ENCODE measurements around the gene OGDHL. TPM values are rescaled to one million over a fixed set of nuclear protein-coding genes. Genes with fewer than 3 reads are reported as not detected.

Gene OGDHL
- total and polyA plus RNA-seq, 2 experiments from 2014 or later, result not detected

DNA sequence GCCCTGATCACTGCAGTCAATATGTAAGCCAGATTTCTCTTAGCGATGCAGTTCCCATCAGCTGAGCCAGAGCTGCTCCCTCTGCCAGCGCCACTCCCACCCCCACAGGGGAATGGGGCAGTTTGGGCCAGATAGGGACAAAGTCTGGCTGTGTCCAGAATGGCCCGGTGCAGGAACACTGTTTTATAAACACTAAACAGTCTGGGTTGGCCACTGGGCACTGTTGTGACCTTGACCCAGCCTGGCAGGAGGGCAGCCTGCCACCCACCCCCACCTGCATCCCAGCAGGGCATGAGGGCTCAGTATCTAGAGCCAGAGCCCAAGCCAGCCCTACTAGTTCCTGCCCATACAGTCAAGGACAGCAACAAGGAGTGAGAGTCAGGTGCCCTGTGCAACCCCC, 1.3 kb downstream of the OGDHL start:
- Histone ChIP-seq H3K4me1 (ENCODE audit: insufficient read depth) (no peaks in the 10 kb centered on the region), H3K9ac (no peak overlapping the region), H3K27me3 (replicated peaks; ENCODE audit: insufficient read depth) (peaks cover 25% of the 10 kb centered on the region), H3K36me3 (ENCODE audit: low read depth) (no peaks in the 10 kb centered on the region), H3K9me2 (ENCODE audit: insufficient read depth) (no peaks in the 10 kb centered on the region), H2AFZ (no peak overlapping the region), H3K4me3 (no peak overlapping the region), H3K79me2 (ENCODE audit: insufficient read depth) (no peaks in the 10 kb centered on the region), H4K20me1 (ENCODE audit: insufficient read depth) (no peaks in the 10 kb centered on the region), H3K27ac (no peak overlapping the region), H3K9me3 (ENCODE audit: low read depth) (no peaks in the 10 kb centered on the region), H3F3A (ENCODE audit: insufficient read depth) (no peaks in the 10 kb centered on the region), H3K4me2 (ENCODE audit: unreplicated experiment) (no peak overlapping the region)
- 16 to 40% methylated on average over 3 of the region's 3 CpGs for WGBS, 2 experiments (ENCODE audit: low coverage in 1 of 2, low lambda C conversion rate in 2 of 2, missing lambda C conversion rate in 2 of 2)
- TF ChIP-seq EZH2 (IDR thresholded peaks at IDR 0.05; ENCODE audit: insufficient read depth, poor library complexity, severe bottlenecking) (no peak), EZH2phosphoT487 (IDR thresholded peaks at IDR 0.05; ENCODE audit: insufficient read depth, low read depth) (no peak)
- no peak for DNase-seq
- in situ Hi-C loops (cut with MboI), result no loop called here

GRCh38 chr10:49759787-49760551, 2.2 kb downstream of the OGDHL start:
- H4K20me1 ChIP-seq (ENCODE audit: insufficient read depth), result no peaks in the 10 kb centered on the region
- in situ Hi-C loops (cut with MboI), result no loop called here
- no peak overlapping the region for H2AFZ ChIP-seq
- H3K36me3 ChIP-seq (ENCODE audit: low read depth), result no peaks in the 10 kb centered on the region
- no peaks in the 10 kb centered on the region for H3K9me2 ChIP-seq (ENCODE audit: insufficient read depth)
- no peak for DNase-seq
- no peak overlapping the region for H3K4me2 ChIP-seq (ENCODE audit: unreplicated experiment)
- H3K9ac ChIP-seq, result no peak overlapping the region
- no peaks in the 10 kb centered on the region for H3K79me2 ChIP-seq (ENCODE audit: insufficient read depth)
- H3F3A ChIP-seq (ENCODE audit: insufficient read depth), result no peaks in the 10 kb centered on the region
- WGBS, 2 experiments (ENCODE audit: low coverage in 1 of 2, low lambda C conversion rate in 2 of 2, missing lambda C conversion rate in 2 of 2), result 43 to 53% methylated on average over 9 to 10 of the region's 10 CpGs
- no peaks in the 10 kb centered on the region for H3K9me3 ChIP-seq (ENCODE audit: low read depth)
- no peak overlapping the region for H3K4me3 ChIP-seq
- no peaks in the 10 kb centered on the region for H3K4me1 ChIP-seq (ENCODE audit: insufficient read depth)
- no peak overlapping the region for H3K27ac ChIP-seq
- no peak for TF ChIP-seq EZH2phosphoT487 (IDR thresholded peaks at IDR 0.05; ENCODE audit: insufficient read depth, low read depth)
- no peak for TF ChIP-seq EZH2 (IDR thresholded peaks at IDR 0.05; ENCODE audit: insufficient read depth, poor library complexity, severe bottlenecking)
- peaks cover 28% of the 10 kb centered on the region for H3K27me3 ChIP-seq (replicated peaks; ENCODE audit: insufficient read depth)

- no peak for TF ChIP-seq EZH2phosphoT487 (IDR thresholded peaks at IDR 0.05; ENCODE audit: insufficient read depth, low read depth)
- no peak for TF ChIP-seq EZH2 (IDR thresholded peaks at IDR 0.05; ENCODE audit: insufficient read depth, poor library complexity, severe bottlenecking)
- no peaks in the 10 kb centered on the region for H3K79me2 ChIP-seq (ENCODE audit: insufficient read depth)
Measured at GRCh38 chr10:49758249-49758930, 3.7 kb downstream of the OGDHL start.

DNA sequence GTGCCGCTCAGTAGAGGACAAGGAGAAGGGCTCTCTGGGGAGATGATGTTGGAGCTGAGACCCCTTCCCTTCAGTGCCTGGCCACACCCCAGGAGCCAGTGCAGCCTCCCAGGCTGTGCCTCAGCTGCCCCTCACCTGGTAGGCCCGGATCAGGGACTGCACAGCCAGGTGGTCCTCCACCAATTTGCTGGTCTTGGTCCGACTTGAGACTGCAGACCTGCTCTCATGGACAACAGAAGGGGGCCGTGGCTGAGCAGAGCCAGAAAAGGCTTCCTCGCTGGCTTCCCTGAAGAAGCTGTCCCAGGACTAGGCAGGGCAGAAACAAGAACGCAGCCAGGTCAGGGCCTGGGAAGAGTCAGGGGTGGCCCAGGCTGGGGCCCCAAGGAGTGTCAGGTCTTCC, 5.5 kb downstream of the OGDHL start:
- TF ChIP-seq EZH2phosphoT487 (IDR thresholded peaks at IDR 0.05; ENCODE audit: insufficient read depth, low read depth), result no peak
- no peak for TF ChIP-seq EZH2 (IDR thresholded peaks at IDR 0.05; ENCODE audit: insufficient read depth, poor library complexity, severe bottlenecking)
- Histone ChIP-seq H4K20me1 (ENCODE audit: insufficient read depth) (no peaks in the 10 kb centered on the region), H3K27me3 (replicated peaks; ENCODE audit: insufficient read depth) (peaks cover 26% of the 10 kb centered on the region), H3K36me3 (ENCODE audit: low read depth) (no peaks in the 10 kb centered on the region), H3K9me2 (ENCODE audit: insufficient read depth) (no peaks in the 10 kb centered on the region), H3K27ac (no peak overlapping the region), H3K9ac (no peak overlapping the region), H3K4me2 (ENCODE audit: unreplicated experiment) (no peak overlapping the region), H3K9me3 (ENCODE audit: low read depth) (no peaks in the 10 kb centered on the region), H3K79me2 (ENCODE audit: insufficient read depth) (no peaks in the 10 kb centered on the region), H3K4me1 (ENCODE audit: insufficient read depth) (no peaks in the 10 kb centered on the region), H2AFZ (no peak overlapping the region), H3F3A (ENCODE audit: insufficient read depth) (no peaks in the 10 kb centered on the region), H3K4me3 (no peak overlapping the region)
- DNase-seq, result no peak
- 17 to 20% methylated on average over 6 of the region's 6 CpGs for WGBS, 2 experiments (ENCODE audit: low coverage in 1 of 2, low lambda C conversion rate in 2 of 2, missing lambda C conversion rate in 2 of 2)
- in situ Hi-C loops (cut with MboI), result no loop called here

More at GRCh38 chr10:49758249-49758930, 3.7 kb downstream of the OGDHL start:
- no peaks in the 10 kb centered on the region for H3K36me3 ChIP-seq (ENCODE audit: low read depth)
- in situ Hi-C loops (cut with MboI), result no loop called here
- no peak for DNase-seq
- no peak overlapping the region for H2AFZ ChIP-seq
- H3K4me3 ChIP-seq, result no peak overlapping the region
- H3K4me2 ChIP-seq (ENCODE audit: unreplicated experiment), result no peak overlapping the region
- no peak overlapping the region for H3K27ac ChIP-seq
- WGBS, 2 experiments (ENCODE audit: low coverage in 1 of 2, low lambda C conversion rate in 2 of 2, missing lambda C conversion rate in 2 of 2), result 69 to 74% methylated on average over 13 to 15 of the region's 15 CpGs
- no peaks in the 10 kb centered on the region for H3K9me3 ChIP-seq (ENCODE audit: low read depth)
- H3K9me2 ChIP-seq (ENCODE audit: insufficient read depth), result no peaks in the 10 kb centered on the region
- H3K27me3 ChIP-seq (replicated peaks; ENCODE audit: insufficient read depth), result peaks cover 31% of the 10 kb centered on the region
- no peaks in the 10 kb centered on the region for H4K20me1 ChIP-seq (ENCODE audit: insufficient read depth)
- H3F3A ChIP-seq (ENCODE audit: insufficient read depth), result no peaks in the 10 kb centered on the region
- H3K4me1 ChIP-seq (ENCODE audit: insufficient read depth), result no peaks in the 10 kb centered on the region
- H3K9ac ChIP-seq, result no peak overlapping the region
